ENCODE measurements around the gene WNT7B.

DNA sequence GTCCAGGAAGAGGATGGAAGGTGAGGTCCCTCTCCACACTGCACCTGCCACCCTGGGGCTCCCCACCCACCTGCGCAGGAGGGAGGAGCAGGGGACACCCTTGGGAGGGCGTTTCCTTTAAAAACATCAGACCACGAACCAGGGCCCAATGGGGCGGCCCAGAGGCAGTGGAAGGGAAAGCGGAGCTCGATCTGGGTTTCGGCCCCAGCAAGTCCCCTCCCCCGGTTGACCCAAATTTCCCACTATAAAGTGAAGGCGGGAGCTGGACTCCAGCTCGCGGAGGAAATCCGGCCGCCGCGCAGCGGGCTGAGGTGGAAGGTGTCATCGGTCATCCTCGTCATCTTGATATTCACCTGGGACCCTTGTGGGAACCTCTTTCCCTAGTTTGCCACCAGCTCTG, 99.3 kb downstream of the WNT7B start:
- TF ChIP-seq, protein P1, sequence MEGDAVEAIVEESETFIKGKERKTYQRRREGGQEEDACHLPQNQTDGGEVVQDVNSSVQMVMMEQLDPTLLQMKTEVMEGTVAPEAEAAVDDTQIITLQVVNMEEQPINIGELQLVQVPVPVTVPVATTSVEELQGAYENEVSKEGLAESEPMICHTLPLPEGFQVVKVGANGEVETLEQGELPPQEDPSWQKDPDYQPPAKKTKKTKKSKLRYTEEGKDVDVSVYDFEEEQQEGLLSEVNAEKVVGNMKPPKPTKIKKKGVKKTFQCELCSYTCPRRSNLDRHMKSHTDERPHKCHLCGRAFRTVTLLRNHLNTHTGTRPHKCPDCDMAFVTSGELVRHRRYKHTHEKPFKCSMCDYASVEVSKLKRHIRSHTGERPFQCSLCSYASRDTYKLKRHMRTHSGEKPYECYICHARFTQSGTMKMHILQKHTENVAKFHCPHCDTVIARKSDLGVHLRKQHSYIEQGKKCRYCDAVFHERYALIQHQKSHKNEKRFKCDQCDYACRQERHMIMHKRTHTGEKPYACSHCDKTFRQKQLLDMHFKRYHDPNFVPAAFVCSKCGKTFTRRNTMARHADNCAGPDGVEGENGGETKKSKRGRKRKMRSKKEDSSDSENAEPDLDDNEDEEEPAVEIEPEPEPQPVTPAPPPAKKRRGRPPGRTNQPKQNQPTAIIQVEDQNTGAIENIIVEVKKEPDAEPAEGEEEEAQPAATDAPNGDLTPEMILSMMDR (conservative IDR thresholded peaks at IDR 0.05; ENCODE audit: low read depth in 2 of 2): no peak
- no peak for TF ChIP-seq CREB1 (CRISPR knock-in tag; IDR thresholded peaks at IDR 0.05; ENCODE audit: low read depth)
- no peak for TF ChIP-seq EZH2phosphoT487 (IDR thresholded peaks at IDR 0.05; ENCODE audit: unreplicated experiment)
- no peak for TF ChIP-seq POLR2AphosphoS5 (IDR thresholded peaks at IDR 0.05; ENCODE audit: low read depth)
- TF ChIP-seq ZNF331 (CRISPR knock-in tag; IDR thresholded peaks at IDR 0.05; ENCODE audit: low read depth): no peak
- TF ChIP-seq, protein P2, sequence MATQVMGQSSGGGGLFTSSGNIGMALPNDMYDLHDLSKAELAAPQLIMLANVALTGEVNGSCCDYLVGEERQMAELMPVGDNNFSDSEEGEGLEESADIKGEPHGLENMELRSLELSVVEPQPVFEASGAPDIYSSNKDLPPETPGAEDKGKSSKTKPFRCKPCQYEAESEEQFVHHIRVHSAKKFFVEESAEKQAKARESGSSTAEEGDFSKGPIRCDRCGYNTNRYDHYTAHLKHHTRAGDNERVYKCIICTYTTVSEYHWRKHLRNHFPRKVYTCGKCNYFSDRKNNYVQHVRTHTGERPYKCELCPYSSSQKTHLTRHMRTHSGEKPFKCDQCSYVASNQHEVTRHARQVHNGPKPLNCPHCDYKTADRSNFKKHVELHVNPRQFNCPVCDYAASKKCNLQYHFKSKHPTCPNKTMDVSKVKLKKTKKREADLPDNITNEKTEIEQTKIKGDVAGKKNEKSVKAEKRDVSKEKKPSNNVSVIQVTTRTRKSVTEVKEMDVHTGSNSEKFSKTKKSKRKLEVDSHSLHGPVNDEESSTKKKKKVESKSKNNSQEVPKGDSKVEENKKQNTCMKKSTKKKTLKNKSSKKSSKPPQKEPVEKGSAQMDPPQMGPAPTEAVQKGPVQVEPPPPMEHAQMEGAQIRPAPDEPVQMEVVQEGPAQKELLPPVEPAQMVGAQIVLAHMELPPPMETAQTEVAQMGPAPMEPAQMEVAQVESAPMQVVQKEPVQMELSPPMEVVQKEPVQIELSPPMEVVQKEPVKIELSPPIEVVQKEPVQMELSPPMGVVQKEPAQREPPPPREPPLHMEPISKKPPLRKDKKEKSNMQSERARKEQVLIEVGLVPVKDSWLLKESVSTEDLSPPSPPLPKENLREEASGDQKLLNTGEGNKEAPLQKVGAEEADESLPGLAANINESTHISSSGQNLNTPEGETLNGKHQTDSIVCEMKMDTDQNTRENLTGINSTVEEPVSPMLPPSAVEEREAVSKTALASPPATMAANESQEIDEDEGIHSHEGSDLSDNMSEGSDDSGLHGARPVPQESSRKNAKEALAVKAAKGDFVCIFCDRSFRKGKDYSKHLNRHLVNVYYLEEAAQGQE (IDR thresholded peaks at IDR 0.05; ENCODE audit: unreplicated experiment): no peak

Data from GM23338 (cell line).